ENCODE measurements around the gene SLC39A11. TPM values are rescaled to one million over a fixed set of nuclear protein-coding genes. Genes with fewer than 3 reads are reported as not detected.

Gene SLC39A11
- total and polyA plus RNA-seq, 2 of the 13 experiments (the other 11 are each of a cell fraction or from before 2014, with no cell fraction given): 17.2 to 31.5 TPM

DNA sequence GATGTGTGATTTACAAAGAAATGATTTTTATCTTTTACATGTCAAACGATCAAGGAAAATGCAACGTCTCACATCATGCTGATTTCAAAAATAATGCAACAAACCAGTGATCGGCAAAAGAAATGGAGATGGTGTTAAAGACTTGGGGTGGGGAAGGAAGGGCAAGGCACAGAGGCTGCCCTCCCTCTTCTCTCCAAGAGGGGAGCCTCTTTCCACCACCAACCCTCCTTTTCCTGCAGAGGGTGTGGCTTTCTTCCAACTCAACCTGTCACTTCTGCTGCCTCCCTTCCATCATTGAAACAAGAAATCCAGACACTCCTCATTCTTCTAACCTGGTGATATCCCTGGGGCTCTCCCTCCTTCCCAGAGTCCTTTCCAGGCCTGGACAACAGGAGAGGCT is 320.8 kb downstream of the SLC39A11 start:
- H3K27ac ChIP-seq (ENCODE audit: extremely low read length, insufficient read depth, low read length): no peak overlapping the region
- intact Hi-C loops (cut with micrococcal nuclease; ENCODE audit: unreplicated experiment): no loop called here
- CTCF ChIA-PET (ENCODE audit: low intra/inter-chr PET ratio, low total read pairs): no interaction called here

More for the DNA sequence above, 320.8 kb downstream of the SLC39A11 start:
- Histone ChIP-seq H3K36me3 (replicated peaks in 1 of 2; ENCODE audit: control insufficient read depth in 1 of 2, insufficient read depth in 2 of 2, low read length in 2 of 2) (no peaks in the 10 kb centered on the region; a peak in 1 of 5 replicates), H3K27me3 (ENCODE audit: control insufficient read depth in 1 of 2, insufficient read depth in 2 of 2, low read length in 2 of 2) (no peaks in the 10 kb centered on the region), H3K4me3 (replicated peaks in 1 of 3; ENCODE audit: insufficient read depth in 1 of 3, low read depth in 2 of 3, low read length in 3 of 3) (no peak overlapping the region), H3K4me2 (ENCODE audit: low read depth, low read length) (no peak overlapping the region), H3K4me1 (ENCODE audit: insufficient read depth, low read length) (peaks cover 8% of the 10 kb centered on the region; the same call in 1 of the 2 replicates), H3K9me3 (ENCODE audit: low read length) (peaks cover 8% of the 10 kb centered on the region; the same call in 1 of the 2 replicates), H3K79me2 (ENCODE audit: insufficient read depth, low read length) (no peaks in the 10 kb centered on the region), H2AFZ (ENCODE audit: low read length) (no peak overlapping the region), H4K20me1 (ENCODE audit: insufficient read depth, low read length) (no peaks in the 10 kb centered on the region), H3K9ac (ENCODE audit: insufficient read depth, low read depth, low read length) (no peak overlapping the region)
- ATAC-seq: peak; percentile 43; the same call in 2 of the 3 replicates
- WGBS (ENCODE audit: low lambda C conversion rate): 88% methylated on average over 3 of the region's 3 CpGs
- POLR2A ChIA-PET: no interaction called here
- no peak for DNase-seq (ENCODE audit: low spot score)
- no peak for TF ChIP-seq ZNF788 (CRISPR knock-in tag; IDR thresholded peaks at IDR 0.05; ENCODE audit: borderline replicate concordance)
- TF ChIP-seq, protein P1, sequence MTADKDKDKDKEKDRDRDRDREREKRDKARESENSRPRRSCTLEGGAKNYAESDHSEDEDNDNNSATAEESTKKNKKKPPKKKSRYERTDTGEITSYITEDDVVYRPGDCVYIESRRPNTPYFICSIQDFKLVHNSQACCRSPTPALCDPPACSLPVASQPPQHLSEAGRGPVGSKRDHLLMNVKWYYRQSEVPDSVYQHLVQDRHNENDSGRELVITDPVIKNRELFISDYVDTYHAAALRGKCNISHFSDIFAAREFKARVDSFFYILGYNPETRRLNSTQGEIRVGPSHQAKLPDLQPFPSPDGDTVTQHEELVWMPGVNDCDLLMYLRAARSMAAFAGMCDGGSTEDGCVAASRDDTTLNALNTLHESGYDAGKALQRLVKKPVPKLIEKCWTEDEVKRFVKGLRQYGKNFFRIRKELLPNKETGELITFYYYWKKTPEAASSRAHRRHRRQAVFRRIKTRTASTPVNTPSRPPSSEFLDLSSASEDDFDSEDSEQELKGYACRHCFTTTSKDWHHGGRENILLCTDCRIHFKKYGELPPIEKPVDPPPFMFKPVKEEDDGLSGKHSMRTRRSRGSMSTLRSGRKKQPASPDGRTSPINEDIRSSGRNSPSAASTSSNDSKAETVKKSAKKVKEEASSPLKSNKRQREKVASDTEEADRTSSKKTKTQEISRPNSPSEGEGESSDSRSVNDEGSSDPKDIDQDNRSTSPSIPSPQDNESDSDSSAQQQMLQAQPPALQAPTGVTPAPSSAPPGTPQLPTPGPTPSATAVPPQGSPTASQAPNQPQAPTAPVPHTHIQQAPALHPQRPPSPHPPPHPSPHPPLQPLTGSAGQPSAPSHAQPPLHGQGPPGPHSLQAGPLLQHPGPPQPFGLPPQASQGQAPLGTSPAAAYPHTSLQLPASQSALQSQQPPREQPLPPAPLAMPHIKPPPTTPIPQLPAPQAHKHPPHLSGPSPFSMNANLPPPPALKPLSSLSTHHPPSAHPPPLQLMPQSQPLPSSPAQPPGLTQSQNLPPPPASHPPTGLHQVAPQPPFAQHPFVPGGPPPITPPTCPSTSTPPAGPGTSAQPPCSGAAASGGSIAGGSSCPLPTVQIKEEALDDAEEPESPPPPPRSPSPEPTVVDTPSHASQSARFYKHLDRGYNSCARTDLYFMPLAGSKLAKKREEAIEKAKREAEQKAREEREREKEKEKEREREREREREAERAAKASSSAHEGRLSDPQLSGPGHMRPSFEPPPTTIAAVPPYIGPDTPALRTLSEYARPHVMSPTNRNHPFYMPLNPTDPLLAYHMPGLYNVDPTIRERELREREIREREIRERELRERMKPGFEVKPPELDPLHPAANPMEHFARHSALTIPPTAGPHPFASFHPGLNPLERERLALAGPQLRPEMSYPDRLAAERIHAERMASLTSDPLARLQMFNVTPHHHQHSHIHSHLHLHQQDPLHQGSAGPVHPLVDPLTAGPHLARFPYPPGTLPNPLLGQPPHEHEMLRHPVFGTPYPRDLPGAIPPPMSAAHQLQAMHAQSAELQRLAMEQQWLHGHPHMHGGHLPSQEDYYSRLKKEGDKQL (CRISPR knock-in tag; IDR thresholded peaks at IDR 0.05; ENCODE audit: low read depth): no peak
- TF ChIP-seq KLF9 (CRISPR knock-in tag; IDR thresholded peaks at IDR 0.05; ENCODE audit: low read depth): no peak
- TF ChIP-seq, protein P2, sequence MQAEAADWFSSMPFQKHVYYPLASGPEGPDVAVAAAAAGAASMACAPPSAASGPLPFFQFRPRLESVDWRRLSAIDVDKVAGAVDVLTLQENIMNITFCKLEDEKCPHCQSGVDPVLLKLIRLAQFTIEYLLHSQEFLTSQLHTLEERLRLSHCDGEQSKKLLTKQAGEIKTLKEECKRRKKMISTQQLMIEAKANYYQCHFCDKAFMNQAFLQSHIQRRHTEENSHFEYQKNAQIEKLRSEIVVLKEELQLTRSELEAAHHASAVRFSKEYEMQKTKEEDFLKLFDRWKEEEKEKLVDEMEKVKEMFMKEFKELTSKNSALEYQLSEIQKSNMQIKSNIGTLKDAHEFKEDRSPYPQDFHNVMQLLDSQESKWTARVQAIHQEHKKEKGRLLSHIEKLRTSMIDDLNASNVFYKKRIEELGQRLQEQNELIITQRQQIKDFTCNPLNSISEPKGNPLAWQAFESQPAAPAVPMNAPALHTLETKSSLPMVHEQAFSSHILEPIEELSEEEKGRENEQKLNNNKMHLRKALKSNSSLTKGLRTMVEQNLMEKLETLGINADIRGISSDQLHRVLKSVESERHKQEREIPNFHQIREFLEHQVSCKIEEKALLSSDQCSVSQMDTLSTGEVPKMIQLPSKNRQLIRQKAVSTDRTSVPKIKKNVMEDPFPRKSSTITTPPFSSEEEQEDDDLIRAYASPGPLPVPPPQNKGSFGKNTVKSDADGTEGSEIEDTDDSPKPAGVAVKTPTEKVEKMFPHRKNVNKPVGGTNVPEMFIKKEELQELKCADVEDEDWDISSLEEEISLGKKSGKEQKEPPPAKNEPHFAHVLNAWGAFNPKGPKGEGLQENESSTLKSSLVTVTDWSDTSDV (CRISPR knock-in tag; IDR thresholded peaks at IDR 0.05): no peak
- TF ChIP-seq, protein P3, sequence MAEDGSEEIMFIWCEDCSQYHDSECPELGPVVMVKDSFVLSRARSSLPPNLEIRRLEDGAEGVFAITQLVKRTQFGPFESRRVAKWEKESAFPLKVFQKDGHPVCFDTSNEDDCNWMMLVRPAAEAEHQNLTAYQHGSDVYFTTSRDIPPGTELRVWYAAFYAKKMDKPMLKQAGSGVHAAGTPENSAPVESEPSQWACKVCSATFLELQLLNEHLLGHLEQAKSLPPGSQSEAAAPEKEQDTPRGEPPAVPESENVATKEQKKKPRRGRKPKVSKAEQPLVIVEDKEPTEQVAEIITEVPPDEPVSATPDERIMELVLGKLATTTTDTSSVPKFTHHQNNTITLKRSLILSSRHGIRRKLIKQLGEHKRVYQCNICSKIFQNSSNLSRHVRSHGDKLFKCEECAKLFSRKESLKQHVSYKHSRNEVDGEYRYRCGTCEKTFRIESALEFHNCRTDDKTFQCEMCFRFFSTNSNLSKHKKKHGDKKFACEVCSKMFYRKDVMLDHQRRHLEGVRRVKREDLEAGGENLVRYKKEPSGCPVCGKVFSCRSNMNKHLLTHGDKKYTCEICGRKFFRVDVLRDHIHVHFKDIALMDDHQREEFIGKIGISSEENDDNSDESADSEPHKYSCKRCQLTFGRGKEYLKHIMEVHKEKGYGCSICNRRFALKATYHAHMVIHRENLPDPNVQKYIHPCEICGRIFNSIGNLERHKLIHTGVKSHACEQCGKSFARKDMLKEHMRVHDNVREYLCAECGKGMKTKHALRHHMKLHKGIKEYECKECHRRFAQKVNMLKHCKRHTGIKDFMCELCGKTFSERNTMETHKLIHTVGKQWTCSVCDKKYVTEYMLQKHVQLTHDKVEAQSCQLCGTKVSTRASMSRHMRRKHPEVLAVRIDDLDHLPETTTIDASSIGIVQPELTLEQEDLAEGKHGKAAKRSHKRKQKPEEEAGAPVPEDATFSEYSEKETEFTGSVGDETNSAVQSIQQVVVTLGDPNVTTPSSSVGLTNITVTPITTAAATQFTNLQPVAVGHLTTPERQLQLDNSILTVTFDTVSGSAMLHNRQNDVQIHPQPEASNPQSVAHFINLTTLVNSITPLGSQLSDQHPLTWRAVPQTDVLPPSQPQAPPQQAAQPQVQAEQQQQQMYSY (CRISPR knock-in tag; IDR thresholded peaks at IDR 0.05): no peak
- TF ChIP-seq EED (CRISPR knock-in tag; IDR thresholded peaks at IDR 0.05): no peak
- TF ChIP-seq NFATC3 (CRISPR knock-in tag; IDR thresholded peaks at IDR 0.05): no peak
- FAIRE-seq: no peak
- BruUV-seq (replicated peaks): no TSS peak
- in situ Hi-C loops (cut with HindIII; ENCODE audit: extremely low pct_ligation_motif_present, low pct_unique_long_range_greater_than_20kb): no loop called here

Data from HepG2 (cell line).